ENCODE results near the gene COQ3. TPM values are rescaled to one million over a fixed set of nuclear protein-coding genes. Genes with fewer than 3 reads are reported as not detected.

COQ3 gene
- total and polyA plus RNA-seq, 4 donors: 3.8 to 9.4 (median 8.0) TPM

DNA sequence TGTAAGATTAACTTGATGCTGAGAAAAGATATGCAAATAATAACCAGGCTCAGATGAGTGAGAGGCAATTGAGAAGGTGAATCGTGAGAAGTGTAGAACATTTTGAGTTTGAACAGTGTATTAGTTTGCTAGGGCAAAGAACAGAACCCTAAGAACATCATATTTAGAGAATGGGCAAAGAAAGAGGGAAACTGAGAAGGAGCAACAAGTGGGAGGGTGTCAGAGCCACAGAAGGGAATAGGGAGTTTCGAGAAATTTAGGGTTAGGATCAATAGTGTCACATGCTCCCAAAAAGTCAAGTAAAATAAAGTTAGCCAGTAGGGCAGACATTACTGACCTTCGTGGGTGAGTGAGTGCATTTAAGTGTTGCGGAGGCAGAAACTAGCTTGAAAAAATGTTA, 39.0 kb downstream of the COQ3 start (continued):
- TF ChIP-seq, protein P1, sequence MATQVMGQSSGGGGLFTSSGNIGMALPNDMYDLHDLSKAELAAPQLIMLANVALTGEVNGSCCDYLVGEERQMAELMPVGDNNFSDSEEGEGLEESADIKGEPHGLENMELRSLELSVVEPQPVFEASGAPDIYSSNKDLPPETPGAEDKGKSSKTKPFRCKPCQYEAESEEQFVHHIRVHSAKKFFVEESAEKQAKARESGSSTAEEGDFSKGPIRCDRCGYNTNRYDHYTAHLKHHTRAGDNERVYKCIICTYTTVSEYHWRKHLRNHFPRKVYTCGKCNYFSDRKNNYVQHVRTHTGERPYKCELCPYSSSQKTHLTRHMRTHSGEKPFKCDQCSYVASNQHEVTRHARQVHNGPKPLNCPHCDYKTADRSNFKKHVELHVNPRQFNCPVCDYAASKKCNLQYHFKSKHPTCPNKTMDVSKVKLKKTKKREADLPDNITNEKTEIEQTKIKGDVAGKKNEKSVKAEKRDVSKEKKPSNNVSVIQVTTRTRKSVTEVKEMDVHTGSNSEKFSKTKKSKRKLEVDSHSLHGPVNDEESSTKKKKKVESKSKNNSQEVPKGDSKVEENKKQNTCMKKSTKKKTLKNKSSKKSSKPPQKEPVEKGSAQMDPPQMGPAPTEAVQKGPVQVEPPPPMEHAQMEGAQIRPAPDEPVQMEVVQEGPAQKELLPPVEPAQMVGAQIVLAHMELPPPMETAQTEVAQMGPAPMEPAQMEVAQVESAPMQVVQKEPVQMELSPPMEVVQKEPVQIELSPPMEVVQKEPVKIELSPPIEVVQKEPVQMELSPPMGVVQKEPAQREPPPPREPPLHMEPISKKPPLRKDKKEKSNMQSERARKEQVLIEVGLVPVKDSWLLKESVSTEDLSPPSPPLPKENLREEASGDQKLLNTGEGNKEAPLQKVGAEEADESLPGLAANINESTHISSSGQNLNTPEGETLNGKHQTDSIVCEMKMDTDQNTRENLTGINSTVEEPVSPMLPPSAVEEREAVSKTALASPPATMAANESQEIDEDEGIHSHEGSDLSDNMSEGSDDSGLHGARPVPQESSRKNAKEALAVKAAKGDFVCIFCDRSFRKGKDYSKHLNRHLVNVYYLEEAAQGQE (IDR thresholded peaks at IDR 0.05): no peak
- TF ChIP-seq YY1 (IDR thresholded peaks at IDR 0.05) (no peak), RXRA (IDR thresholded peaks at IDR 0.05) (no peak)

DNA sequence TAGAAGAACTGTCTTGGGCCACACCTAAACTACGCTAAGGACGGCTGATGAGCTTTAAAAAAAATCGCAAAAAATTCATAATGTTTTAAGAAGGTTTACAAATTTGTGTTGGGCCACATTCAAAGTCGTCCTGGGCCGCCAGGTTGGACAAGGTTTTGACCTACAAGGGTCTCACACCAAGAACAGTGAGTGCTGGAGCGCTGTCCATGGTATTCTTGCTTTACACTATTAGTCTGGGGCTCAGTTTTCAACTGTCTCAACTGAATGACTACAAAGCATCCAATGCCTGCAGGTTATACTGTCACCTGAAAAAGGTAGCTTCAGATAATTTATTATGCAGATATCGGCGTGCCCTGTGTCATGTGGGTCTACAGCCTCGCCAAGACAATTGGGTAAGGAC, 40.9 kb downstream of the COQ3 start:
- 71% methylated on average over 9 of the region's 9 CpGs for WGBS

DNA sequence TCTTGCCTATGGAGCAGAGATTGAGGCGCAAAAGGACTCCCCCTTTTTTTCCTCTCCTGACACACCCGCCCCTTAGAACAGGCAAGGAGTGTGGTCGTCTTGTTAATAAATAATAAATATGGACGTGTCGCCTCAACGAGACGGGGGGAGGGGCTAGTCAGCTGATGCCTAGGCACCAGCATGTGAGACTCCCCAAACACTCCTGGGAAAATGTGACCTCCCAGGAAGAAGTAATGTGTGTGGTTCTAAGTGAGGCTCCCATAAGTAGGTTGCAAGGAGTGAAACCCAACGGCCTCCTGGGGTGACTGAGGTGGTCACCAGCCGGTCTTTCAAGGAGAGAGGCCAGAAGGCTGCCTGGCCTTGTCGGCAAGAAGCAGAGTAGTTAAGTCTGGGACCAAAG, 43.4 kb downstream of the COQ3 start:
- Histone ChIP-seq H3K27me3 (ENCODE audit: control insufficient read depth in 4 of 4, insufficient read depth in 4 of 4, low read length in 3 of 4) (peaks cover 0 to 7% (median 2%) of the 10 kb centered on the region in 4 donors), H3K4me1 (ENCODE audit: control insufficient read depth in 4 of 4, insufficient read depth in 4 of 4, low read length in 3 of 4) (peaks cover 4 to 10% (median 7%) of the 10 kb centered on the region in 4 donors), H3K27ac (ENCODE audit: low read depth in 1 of 2, low read length in 2 of 2) (no peak overlapping the region), H3K9ac (ENCODE audit: low read depth in 1 of 2, low read length in 2 of 2) (no peak overlapping the region), H3K36me3 (ENCODE audit: control insufficient read depth in 4 of 4, insufficient read depth in 3 of 4, low read depth in 1 of 4, low read length in 3 of 4) (no peaks in the 10 kb centered on the region), H3K4me3 (ENCODE audit: low read depth in 1 of 3, low read length in 3 of 3) (no peak overlapping the region), H3K9me3 (ENCODE audit: control insufficient read depth in 4 of 4, low read length in 3 of 4) (no peaks in the 10 kb centered on the region)
- DNase-seq (ENCODE audit: low spot score): no peak
- TF ChIP-seq HNF4G (IDR thresholded peaks at IDR 0.05): no peak
- TF ChIP-seq, protein P2, sequence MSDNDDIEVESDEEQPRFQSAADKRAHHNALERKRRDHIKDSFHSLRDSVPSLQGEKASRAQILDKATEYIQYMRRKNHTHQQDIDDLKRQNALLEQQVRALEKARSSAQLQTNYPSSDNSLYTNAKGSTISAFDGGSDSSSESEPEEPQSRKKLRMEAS (IDR thresholded peaks at IDR 0.05): no peak
- 38% methylated on average over 10 of the region's 10 CpGs for WGBS

More for the DNA sequence above, 40.9 kb downstream of the COQ3 start:
- Histone ChIP-seq H3K27ac (ENCODE audit: low read depth in 1 of 2, low read length in 2 of 2) (no peak overlapping the region), H3K27me3 (ENCODE audit: control insufficient read depth in 4 of 4, insufficient read depth in 4 of 4, low read length in 3 of 4) (peaks cover 0 to 7% (median 2%) of the 10 kb centered on the region in 4 donors), H3K36me3 (ENCODE audit: control insufficient read depth in 4 of 4, insufficient read depth in 3 of 4, low read depth in 1 of 4, low read length in 3 of 4) (no peaks in the 10 kb centered on the region), H3K4me3 (ENCODE audit: low read depth in 1 of 3, low read length in 3 of 3) (no peak overlapping the region), H3K4me1 (ENCODE audit: control insufficient read depth in 4 of 4, insufficient read depth in 4 of 4, low read length in 3 of 4) (peaks cover 4 to 10% (median 7%) of the 10 kb centered on the region in 4 donors), H3K9ac (ENCODE audit: low read depth in 1 of 2, low read length in 2 of 2) (no peak overlapping the region), H3K9me3 (ENCODE audit: control insufficient read depth in 4 of 4, low read length in 3 of 4) (no peaks in the 10 kb centered on the region)
- TF ChIP-seq, protein P1 (IDR thresholded peaks at IDR 0.05): peak; percentile 77
- no peak for TF ChIP-seq HNF4A (conservative IDR thresholded peaks at IDR 0.05)
- no peak for DNase-seq (ENCODE audit: low spot score)
